ENCODE results near the gene CDH4.

DNA sequence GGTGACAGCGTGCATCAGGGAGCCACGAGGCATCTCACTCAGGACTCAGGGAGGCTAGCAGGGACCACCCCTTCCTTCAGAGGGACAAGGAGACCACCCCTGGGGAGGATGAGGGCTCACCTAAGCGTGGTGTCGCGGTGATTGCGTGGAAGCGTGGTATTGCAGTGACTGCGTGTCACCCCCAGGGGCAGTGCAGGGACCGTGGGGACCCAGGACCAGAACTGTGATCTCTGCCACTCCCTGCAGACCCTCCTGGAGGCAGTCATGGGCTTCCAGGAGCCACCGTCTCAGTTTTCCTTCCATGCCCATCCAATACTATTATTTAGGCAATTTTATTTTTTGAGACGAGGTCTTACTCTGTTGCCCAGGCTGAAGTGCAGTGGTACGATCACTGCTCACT lies 666.5 kb downstream of the CDH4 start:
- no peak for TF ChIP-seq KLF9 (tag by site-specific recombination; IDR thresholded peaks at IDR 0.05; ENCODE audit: low read depth)
- TF ChIP-seq SETDB1 (IDR thresholded peaks at IDR 0.05; ENCODE audit: insufficient read length, low read length), result no peak
